ENCODE measurements around the gene PDZD4. TPM values are rescaled to one million over a fixed set of nuclear protein-coding genes. Genes with fewer than 3 reads are reported as not detected.

Gene PDZD4
- polyA plus RNA-seq, 3 donors: 0.11 TPM; not detected in 2

DNA sequence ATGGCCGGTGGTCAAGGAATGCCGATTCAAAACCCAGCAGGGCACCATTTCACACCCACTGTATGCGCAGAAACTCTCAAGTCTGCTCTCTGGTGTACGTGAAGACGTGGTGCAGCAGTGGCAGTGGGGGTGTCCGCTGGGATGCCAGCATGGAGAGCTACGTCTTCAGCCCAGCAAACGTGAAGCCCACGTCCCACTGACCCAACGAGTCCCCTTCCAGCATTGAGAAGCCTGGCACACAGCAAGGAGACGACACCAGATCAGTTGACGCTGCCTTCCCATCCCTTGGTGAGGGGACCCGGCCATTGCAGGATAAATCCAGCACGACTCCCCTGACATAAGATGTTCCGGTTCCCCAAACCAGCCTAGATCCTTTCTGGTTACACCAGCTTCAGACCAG lies 68.5 kb downstream of the PDZD4 start:
- H3K4me1 ChIP-seq (ENCODE audit: control insufficient read depth in 1 of 2, insufficient read depth in 2 of 2, low read length in 2 of 2): peaks cover 0 to 5% of the 10 kb centered on the region in 2 donors
- no peak overlapping the region for H3K4me3 ChIP-seq (replicated peaks in 1 of 3; ENCODE audit: low read depth in 2 of 3, low read length in 3 of 3)
- intact Hi-C loops (cut with micrococcal nuclease): loop anchor here (5.0 to 10.0 kb wide), 3 partner anchors 163 to 193 kb away; partner anchors contain the start of gene ARHGAP4 (in 1 of the 2)
- H2AFZ ChIP-seq (ENCODE audit: insufficient read depth, low read depth, low read length, poor library complexity, severe bottlenecking): no peak overlapping the region
- peaks cover 0 to 5% of the 10 kb centered on the region in 2 donors for H3K27me3 ChIP-seq (ENCODE audit: control insufficient read depth in 2 of 2, insufficient read depth in 2 of 2, low read length in 2 of 2)
- no peak for DNase-seq
- no peaks in the 10 kb centered on the region for H3K36me3 Mint-ChIP-seq
- peaks cover 0 to 3% (median 0%) of the 10 kb centered on the region in 7 donors for H3K9me3 Mint-ChIP-seq
- H3K4me3 Mint-ChIP-seq: no peak overlapping the region
- H3K4me1 Mint-ChIP-seq: peaks cover 18% of the 10 kb centered on the region
- H4K20me1 ChIP-seq (ENCODE audit: insufficient read depth, low read length): no peaks in the 10 kb centered on the region
- H3K27ac Mint-ChIP-seq: no peak overlapping the region
- H3K9ac ChIP-seq (ENCODE audit: insufficient read depth, low read length, poor library complexity, severe bottlenecking): no peak overlapping the region
- TF ChIP-seq CTCF (IDR thresholded peaks at IDR 0.05): no peak
- H3K4me2 ChIP-seq (replicated peaks; ENCODE audit: extremely low read depth, low read length, poor library complexity, severe bottlenecking): no peak overlapping the region
- 87% methylated on average over 10 of the region's 15 CpGs for WGBS (ENCODE audit: insufficient coverage)
- no peaks in the 10 kb centered on the region for H3K36me3 ChIP-seq (replicated peaks in 1 of 2; ENCODE audit: control insufficient read depth in 1 of 2, insufficient read depth in 2 of 2, low read length in 2 of 2)
- H3K9me3 ChIP-seq (replicated peaks in 1 of 2; ENCODE audit: control insufficient read depth in 1 of 2, insufficient read depth in 1 of 2, low read length in 2 of 2): no peaks in the 10 kb centered on the region
- H3K27me3 Mint-ChIP-seq (ENCODE audit: low read depth in 3 of 3): peaks cover 0 to 24% (median 12%) of the 10 kb centered on the region in 3 donors
- no peak overlapping the region for H3K27ac ChIP-seq (ENCODE audit: low read depth in 1 of 2, low read length in 2 of 2)
- H3K79me2 ChIP-seq (ENCODE audit: insufficient read depth, low read length): no peaks in the 10 kb centered on the region

- no CpG with 5 or more reads among the region's 1 CpG for WGBS (ENCODE audit: insufficient coverage)
- no peak overlapping the region for H2AFZ ChIP-seq (ENCODE audit: insufficient read depth, low read depth, low read length, poor library complexity, severe bottlenecking)
- no peaks in the 10 kb centered on the region for H3K36me3 Mint-ChIP-seq
- no peak overlapping the region for H3K4me3 Mint-ChIP-seq
- H4K20me1 ChIP-seq (ENCODE audit: insufficient read depth, low read length): no peaks in the 10 kb centered on the region
- no peak overlapping the region for H3K27ac Mint-ChIP-seq
- H3K27ac ChIP-seq (ENCODE audit: low read depth in 1 of 2, low read length in 2 of 2): no peak overlapping the region
- H3K36me3 ChIP-seq (replicated peaks in 1 of 2; ENCODE audit: control insufficient read depth in 1 of 2, insufficient read depth in 2 of 2, low read length in 2 of 2): no peaks in the 10 kb centered on the region
- no peaks in the 10 kb centered on the region for H3K4me1 ChIP-seq (ENCODE audit: control insufficient read depth in 1 of 2, insufficient read depth in 2 of 2, low read length in 2 of 2)
- H3K9ac ChIP-seq (ENCODE audit: insufficient read depth, low read length, poor library complexity, severe bottlenecking): no peak overlapping the region
- H3K27me3 Mint-ChIP-seq (ENCODE audit: low read depth in 3 of 3): peaks cover 1 to 16% (median 2%) of the 10 kb centered on the region in 3 donors
- intact Hi-C loops (cut with micrococcal nuclease): no loop called here
- no peak for TF ChIP-seq CTCF (IDR thresholded peaks at IDR 0.05)
- H3K79me2 ChIP-seq (ENCODE audit: insufficient read depth, low read length): no peaks in the 10 kb centered on the region
- H3K4me1 Mint-ChIP-seq: peaks cover 5% of the 10 kb centered on the region
- peaks cover 0 to 11% (median 0%) of the 10 kb centered on the region in 7 donors for H3K9me3 Mint-ChIP-seq
- H3K4me2 ChIP-seq (replicated peaks; ENCODE audit: extremely low read depth, low read length, poor library complexity, severe bottlenecking): no peak overlapping the region
- H3K27me3 ChIP-seq (ENCODE audit: control insufficient read depth in 2 of 2, insufficient read depth in 2 of 2, low read length in 2 of 2): peaks cover 0 to 17% of the 10 kb centered on the region in 2 donors
- peaks cover 0 to 7% of the 10 kb centered on the region in 2 donors for H3K9me3 ChIP-seq (replicated peaks in 1 of 2; ENCODE audit: control insufficient read depth in 1 of 2, insufficient read depth in 1 of 2, low read length in 2 of 2)
- DNase-seq: no peak
- no peak overlapping the region for H3K4me3 ChIP-seq (replicated peaks in 1 of 3; ENCODE audit: low read depth in 2 of 3, low read length in 3 of 3)
Observed at GRCh38 chrX:153755136-153755535, 75.2 kb downstream of the PDZD4 start.

Other genes starting within 250 kb of the PDZD4 start
- 10 to 100 TPM; 21.8 to 35.6 (median 29.3) TPM for gene CCNQ, start 231.4 kb downstream of the PDZD4 start, polyA plus RNA-seq
- not detected for gene DUSP9, start 183.3 kb downstream of the PDZD4 start, polyA plus RNA-seq
- gene PNCK, start 156.7 kb downstream of the PDZD4 start, polyA plus RNA-seq: not detected
- gene SLC6A8, start 142.6 kb downstream of the PDZD4 start, polyA plus RNA-seq: 1 to 10 TPM in 1 of 3 donors, under 1 TPM in 2; 0.23 to 5.6 (median 0.85) TPM
- 100 to 1,000 TPM; 139 to 294 (median 288) TPM for gene BCAP31, start 106.2 kb downstream of the PDZD4 start, polyA plus RNA-seq
- 10 to 100 TPM in 1 of 3 donors, 1 to 10 TPM in 2; 5.6 to 22.5 (median 5.8) TPM for gene ABCD1, start 105.7 kb downstream of the PDZD4 start, polyA plus RNA-seq
- not detected for gene PLXNB3, start 66.3 kb downstream of the PDZD4 start, polyA plus RNA-seq
- under 1 TPM in 1 of 3 donors, not detected in 2; 0.01 TPM for gene SRPK3, start 49.5 kb downstream of the PDZD4 start, polyA plus RNA-seq
- gene IDH3G, start 36.2 kb downstream of the PDZD4 start, polyA plus RNA-seq: 100 to 1,000 TPM; 115 to 201 (median 130) TPM
- 100 to 1,000 TPM; 201 to 419 (median 362) TPM for gene SSR4, start 35.9 kb downstream of the PDZD4 start, polyA plus RNA-seq
- gene L1CAM, start 55.6 kb upstream of the PDZD4 start, polyA plus RNA-seq: under 1 TPM in 1 of 3 donors, not detected in 2; 0.55 TPM
- under 1 TPM in 2 of 3 donors, not detected in 1; 0.14 to 0.27 TPM for gene AVPR2, start 74.1 kb upstream of the PDZD4 start, polyA plus RNA-seq
- gene ARHGAP4, start 95.7 kb upstream of the PDZD4 start, polyA plus RNA-seq: 100 to 1,000 TPM in 1 of 3 donors, 10 to 100 TPM in 2; 51.5 to 508 (median 64.4) TPM
- gene NAA10, start 104.5 kb upstream of the PDZD4 start, polyA plus RNA-seq: 100 to 1,000 TPM in 1 of 3 donors, 10 to 100 TPM in 2; 46.7 to 109 (median 47.9) TPM
- gene RENBP, start 114.1 kb upstream of the PDZD4 start, polyA plus RNA-seq: 100 to 1,000 TPM in 1 of 3 donors, 1 to 10 TPM in 2; 2.7 to 125 (median 3.8) TPM
- gene HCFC1, start 141.3 kb upstream of the PDZD4 start, polyA plus RNA-seq: 10 to 100 TPM in 1 of 3 donors, 1 to 10 TPM in 2; 1.9 to 21.8 (median 3.8) TPM
- gene TMEM187, start 142.2 kb upstream of the PDZD4 start, polyA plus RNA-seq: 10 to 100 TPM in 1 of 3 donors, 1 to 10 TPM in 2; 2.8 to 10.3 (median 4.9) TPM
- gene IRAK1, start 189.4 kb upstream of the PDZD4 start, polyA plus RNA-seq: 100 to 1,000 TPM in 1 of 3 donors, 10 to 100 TPM in 2; 47.8 to 109 (median 49.5) TPM